HCT116 (cell line): ENCODE measurements around the gene LCE4A. TPM values are rescaled to one million over a fixed set of nuclear protein-coding genes. Genes with fewer than 3 reads are reported as not detected.

Experiments
- ATAC-seq: fragments of 200-7000 bp; cut with Tn5 transposase; 2 replicates; pipeline ENCODE4 v1.9.1; 2020; ENCODE audit warnings: mild to moderate bottlenecking, moderate library complexity
- BruUV-seq: library from RNA; stranded (reverse); fragments of 400-500 nt; replicated peaks from 2 replicates; lab custom pipeline; 2021; lab: Mats Ljungman, UMichigan
- CTCF ChIA-PET: fragments of 300-600 bp; sonication (Branson Sonifier 250); formaldehyde crosslinking; loops from one replicate; lab custom pipeline; 2021; ENCODE audit warnings: antibody characterized with exemption; lab: Charles Lee
- POLR2A ChIA-PET: fragments of 300-600, 350-600 bp; sonication (Branson Sonifier 250); formaldehyde crosslinking; loops from one replicate; lab custom pipeline; 2021; ENCODE audit warnings: antibody characterized with exemption; lab: Charles Lee
- RAD21 ChIA-PET, 2 experiments: fragments of 300-600 bp; sonication (Branson Sonifier 250); formaldehyde crosslinking; loops; one replicate each; lab custom pipeline; 2023; ENCODE audit warnings: low total read pairs in 2 of 2; ENCODE audit not compliant: uncharacterized antibody in 2 of 2, unreplicated experiment in 2 of 2, low non-redundant PET in 1 of 2; lab: Charles Lee
- DNase-seq: peaks from one replicate; pipeline ENCODE4 v3.0.0-alpha.2; 2010; ENCODE audit warnings: low read depth, low spot score
- H2AFZ ChIP-seq: fragments of 200-600 bp; shearing (Covaris generic), sonication (generic); 2 replicates; pipeline ENCODE4 v1.6.1; 2017; ENCODE audit warnings: low read depth, mixed run types, mixed read lengths, antibody characterized with exemption, low read length; ENCODE audit not compliant: poor library complexity, severe bottlenecking
- H3K27ac ChIP-seq: 2 replicates; pipeline ENCODE4 v1.5.1; 2012; ENCODE audit warnings: low read depth, low read length
- H3K27me3 ChIP-seq: fragments of 200-600 bp; sonication (generic); 2 replicates; pipeline ENCODE4 v1.6.1; 2016; ENCODE audit warnings: mixed run types, low read length, mixed read lengths; ENCODE audit not compliant: insufficient read depth
- H3K36me3 ChIP-seq, 2 experiments: fragments of 200-500 bp in 1 of 2; fragments of 200-600 bp in 1 of 2; sonication (Bioruptor generic) in 1 of 2; sonication (generic) in 1 of 2; 2 replicates each; pipeline versions ENCODE4 v1.5.1 to v1.6.1; 2014 to 2016; ENCODE audit warnings: low read length in 2 of 2, inconsistent platforms in 1 of 2, mixed read lengths in 1 of 2, mixed run types in 1 of 2; ENCODE audit not compliant: insufficient read depth in 2 of 2, control insufficient read depth in 1 of 2
- H3K4me1 ChIP-seq, 2 experiments: fragments of 200-600 bp in 1 of 2; sonication (generic) in 1 of 2; 2 replicates each; pipeline versions ENCODE4 v1.5.1 to v1.6.1; 2012 to 2017; ENCODE audit warnings: low read length in 2 of 2, inconsistent platforms in 1 of 2, mild to moderate bottlenecking in 1 of 2, mixed read lengths in 1 of 2, mixed run types in 1 of 2, moderate library complexity in 1 of 2; ENCODE audit not compliant: insufficient read depth in 2 of 2, control insufficient read depth in 1 of 2
- H3K4me2 ChIP-seq: fragments of 200-600 bp; sonication (generic); 2 replicates; pipeline ENCODE4 v1.6.1; 2017; ENCODE audit warnings: mixed run types, low read length, mixed read lengths
- H3K4me3 ChIP-seq, 2 experiments: fragments of 200-600 bp in 1 of 2; sonication (generic) in 1 of 2; replicated peaks in 1 of 2; 2 replicates each; pipeline ENCODE4 v1.5.1; 2011 to 2016; ENCODE audit warnings: low read length in 2 of 2, control low read depth in 1 of 2, low read depth in 1 of 2, mild to moderate bottlenecking in 1 of 2, mixed read lengths in 1 of 2, mixed run types in 1 of 2
- H3K79me2 ChIP-seq: fragments of 200-600 bp; sonication (generic); 2 replicates; pipeline ENCODE4 v1.6.1; 2017; ENCODE audit warnings: mild to moderate bottlenecking, mixed run types, low read length, moderate library complexity, mixed read lengths; ENCODE audit not compliant: insufficient read depth
- H3K9ac ChIP-seq: fragments of 200-600 bp; sonication (generic); 2 replicates; pipeline ENCODE4 v1.6.1; 2016; ENCODE audit warnings: low read length, mixed read lengths
- H3K9me2 ChIP-seq: fragments of 200-600 bp; sonication (generic), shearing (Covaris generic); 2 replicates; pipeline ENCODE4 v1.6.1; 2017; ENCODE audit warnings: mixed run types, mild to moderate bottlenecking, moderate library complexity; ENCODE audit not compliant: insufficient read depth
- H3K9me3 ChIP-seq, 2 experiments: fragments of 200-500 bp in 1 of 2; fragments of 200-600 bp in 1 of 2; sonication (Bioruptor generic) in 1 of 2; sonication (generic) in 1 of 2; 2 replicates each; pipeline ENCODE4 v1.6.1; 2014 to 2017; ENCODE audit warnings: low read length in 2 of 2, mixed read lengths in 2 of 2, inconsistent platforms in 1 of 2, low read depth in 1 of 2, mild to moderate bottlenecking in 1 of 2, mixed run types in 1 of 2, moderate library complexity in 1 of 2; ENCODE audit not compliant: control insufficient read depth in 1 of 2, insufficient read depth in 1 of 2
- H4K20me1 ChIP-seq: fragments of 200-600 bp; sonication (generic), shearing (Covaris generic); 2 replicates; pipeline ENCODE4 v1.6.1; 2017; ENCODE audit warnings: mixed run types, mild to moderate bottlenecking, moderate library complexity; ENCODE audit not compliant: insufficient read depth
- CEBPB ChIP-seq: IDR thresholded peaks from 2 replicates; pipeline ENCODE4 v1.6.1; 2012; ENCODE audit warnings: low read depth
- EZH2 ChIP-seq: fragments of 200-600 bp; sonication (generic); IDR thresholded peaks from 2 replicates; pipeline ENCODE4 v1.6.1; 2017; ENCODE audit warnings: antibody characterized with exemption, mixed run types
- JUND ChIP-seq: IDR thresholded peaks from 2 replicates; pipeline ENCODE4 v1.6.1; 2012
- POLR2A ChIP-seq: IDR thresholded peaks from 2 replicates; pipeline ENCODE4 v1.7.0; 2011; ENCODE audit warnings: borderline replicate concordance; ENCODE audit not compliant: insufficient read depth, insufficient read length; ENCODE audit errors: extremely low read depth
- RAD21 ChIP-seq: IDR thresholded peaks from 2 replicates; pipeline ENCODE4 v1.6.1; 2012; ENCODE audit warnings: low read depth, mild to moderate bottlenecking
- SIN3A ChIP-seq: IDR thresholded peaks from 2 replicates; pipeline ENCODE4 v1.6.1; 2012; ENCODE audit warnings: low read depth
- SRF ChIP-seq: IDR thresholded peaks from 2 replicates; pipeline ENCODE4 v1.6.1; 2012; ENCODE audit warnings: low read depth
- TCF7L2 ChIP-seq: IDR thresholded peaks from 2 replicates; pipeline ENCODE4 v1.7.0; 2011; ENCODE audit warnings: borderline replicate concordance, inconsistent platforms; ENCODE audit not compliant: insufficient read depth, insufficient read length; ENCODE audit errors: extremely low read depth
- ZFX ChIP-seq: fragments of 450-650 bp; IDR thresholded peaks from 2 replicates; pipeline ENCODE4 v1.6.1; 2017
- ZNF274 ChIP-seq: fragments of 200-500 bp; sonication (Bioruptor generic); IDR thresholded peaks from 2 replicates; pipeline ENCODE4 v1.6.1; 2014; ENCODE audit warnings: mild to moderate bottlenecking, low read depth, low read length, inconsistent platforms
- intact Hi-C: fragments of 100-400 bp; cut with micrococcal nuclease; formaldehyde crosslinking; loops from 2 replicates; pipeline ENCODE4 v1.10.0; 2022
- total RNA-seq: library from RNA; stranded (reverse); gene quantifications from one replicate; pipeline ENCODE4 v1.2.1, GENCODE V29; 2021; ENCODE audit not compliant: unreplicated experiment
- TF ChIP-seq, protein P1 (sequence below): IDR thresholded peaks from 2 replicates; pipeline ENCODE4 v1.6.1; 2011; ENCODE audit warnings: mild to moderate bottlenecking, low read length, moderate library complexity; ENCODE audit not compliant: insufficient replicate concordance; ENCODE audit errors: extremely low read depth
- TF ChIP-seq, protein P2 (sequence below), 3 experiments: fragments of 200-600 bp in 1 of 3; sonication (generic) in 1 of 3; IDR thresholded peaks in 2 of 3; conservative IDR thresholded peaks in 1 of 3; 2 replicates each; pipeline ENCODE4 v1.5.1; 2012 to 2017; ENCODE audit warnings: low read depth in 2 of 3, low read length in 2 of 3, antibody characterized with exemption in 1 of 3, borderline replicate concordance in 1 of 3, control low read depth in 1 of 3, mild to moderate bottlenecking in 1 of 3, mixed read lengths in 1 of 3, mixed run types in 1 of 3, moderate library complexity in 1 of 3; ENCODE audit not compliant: insufficient read depth in 1 of 3
- TF ChIP-seq, protein P3 (sequence below): IDR thresholded peaks from 2 replicates; pipeline ENCODE4 v1.6.1; 2012; ENCODE audit warnings: low read depth

Gene LCE4A
- total RNA-seq, 1 experiment from 2014 or later: not detected

DNA sequence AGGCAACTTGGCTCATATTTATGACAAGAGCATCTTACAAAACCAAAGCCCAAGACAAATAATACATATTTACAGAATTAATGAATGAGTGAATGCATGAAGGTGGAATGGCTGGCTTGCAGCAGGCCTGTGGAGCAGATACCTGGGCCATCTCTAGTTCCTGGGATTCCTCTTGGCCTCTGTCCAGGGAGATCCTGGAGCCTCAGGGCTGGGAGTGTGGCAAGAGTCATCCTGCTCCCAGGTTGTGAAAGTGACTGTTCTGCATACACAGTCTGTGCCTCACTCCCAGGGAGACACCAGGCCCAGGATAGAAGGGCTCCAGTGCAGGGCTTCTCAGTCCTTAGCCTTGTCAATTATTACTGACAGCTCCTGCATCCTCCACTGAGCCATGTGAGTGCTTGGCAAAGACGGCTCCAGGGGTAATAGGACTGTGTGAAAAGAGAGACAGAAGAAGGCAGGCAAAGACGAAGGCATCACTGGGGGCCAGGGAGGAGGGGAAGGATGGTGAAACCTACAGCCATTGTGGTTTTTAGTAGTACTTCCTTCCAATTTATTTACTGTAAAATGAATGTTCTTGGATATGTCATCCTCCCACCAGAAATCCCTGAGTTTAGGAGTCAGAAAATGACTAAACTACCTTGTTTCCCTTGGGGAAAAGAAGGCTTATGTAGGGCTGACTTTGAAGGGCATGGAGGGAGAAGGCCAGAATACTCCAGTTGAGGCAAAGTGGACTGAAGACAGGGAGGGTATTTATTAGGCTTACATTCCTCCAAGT is 35.6 kb downstream of the LCE4A start:
- Histone ChIP-seq H3K36me3 (no peaks in the 10 kb centered on the region), H3K27ac (no peak overlapping the region), H3K9me2 (no peaks in the 10 kb centered on the region), H3K4me2 (no peak overlapping the region), H3K27me3 (peaks cover 27% of the 10 kb centered on the region), H3K79me2 (no peaks in the 10 kb centered on the region), H2AFZ (no peak overlapping the region), H3K9me3 (no peaks in the 10 kb centered on the region), H4K20me1 (no peaks in the 10 kb centered on the region), H3K9ac (no peak overlapping the region), H3K4me1 (no peaks in the 10 kb centered on the region), H3K4me3 (no peak overlapping the region)
- no TSS peak for BruUV-seq
- POLR2A ChIA-PET: no interaction called here
- intact Hi-C loops: no loop called here
- TF ChIP-seq, protein P1, sequence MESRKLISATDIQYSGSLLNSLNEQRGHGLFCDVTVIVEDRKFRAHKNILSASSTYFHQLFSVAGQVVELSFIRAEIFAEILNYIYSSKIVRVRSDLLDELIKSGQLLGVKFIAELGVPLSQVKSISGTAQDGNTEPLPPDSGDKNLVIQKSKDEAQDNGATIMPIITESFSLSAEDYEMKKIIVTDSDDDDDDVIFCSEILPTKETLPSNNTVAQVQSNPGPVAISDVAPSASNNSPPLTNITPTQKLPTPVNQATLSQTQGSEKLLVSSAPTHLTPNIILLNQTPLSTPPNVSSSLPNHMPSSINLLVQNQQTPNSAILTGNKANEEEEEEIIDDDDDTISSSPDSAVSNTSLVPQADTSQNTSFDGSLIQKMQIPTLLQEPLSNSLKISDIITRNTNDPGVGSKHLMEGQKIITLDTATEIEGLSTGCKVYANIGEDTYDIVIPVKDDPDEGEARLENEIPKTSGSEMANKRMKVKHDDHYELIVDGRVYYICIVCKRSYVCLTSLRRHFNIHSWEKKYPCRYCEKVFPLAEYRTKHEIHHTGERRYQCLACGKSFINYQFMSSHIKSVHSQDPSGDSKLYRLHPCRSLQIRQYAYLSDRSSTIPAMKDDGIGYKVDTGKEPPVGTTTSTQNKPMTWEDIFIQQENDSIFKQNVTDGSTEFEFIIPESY: no peak
- TF ChIP-seq RAD21 (no peak), CEBPB (no peak), SRF (no peak), ZNF274 (no peak), JUND (no peak), SIN3A (no peak), EZH2 (no peak), TCF7L2 (no peak), POLR2A (no peak), ZFX (no peak)
- TF ChIP-seq, protein P2, sequence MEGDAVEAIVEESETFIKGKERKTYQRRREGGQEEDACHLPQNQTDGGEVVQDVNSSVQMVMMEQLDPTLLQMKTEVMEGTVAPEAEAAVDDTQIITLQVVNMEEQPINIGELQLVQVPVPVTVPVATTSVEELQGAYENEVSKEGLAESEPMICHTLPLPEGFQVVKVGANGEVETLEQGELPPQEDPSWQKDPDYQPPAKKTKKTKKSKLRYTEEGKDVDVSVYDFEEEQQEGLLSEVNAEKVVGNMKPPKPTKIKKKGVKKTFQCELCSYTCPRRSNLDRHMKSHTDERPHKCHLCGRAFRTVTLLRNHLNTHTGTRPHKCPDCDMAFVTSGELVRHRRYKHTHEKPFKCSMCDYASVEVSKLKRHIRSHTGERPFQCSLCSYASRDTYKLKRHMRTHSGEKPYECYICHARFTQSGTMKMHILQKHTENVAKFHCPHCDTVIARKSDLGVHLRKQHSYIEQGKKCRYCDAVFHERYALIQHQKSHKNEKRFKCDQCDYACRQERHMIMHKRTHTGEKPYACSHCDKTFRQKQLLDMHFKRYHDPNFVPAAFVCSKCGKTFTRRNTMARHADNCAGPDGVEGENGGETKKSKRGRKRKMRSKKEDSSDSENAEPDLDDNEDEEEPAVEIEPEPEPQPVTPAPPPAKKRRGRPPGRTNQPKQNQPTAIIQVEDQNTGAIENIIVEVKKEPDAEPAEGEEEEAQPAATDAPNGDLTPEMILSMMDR (IDR thresholded peaks at IDR 0.05 in 2 of 3, conservative IDR thresholded peaks at IDR 0.05 in 1 of 3; ENCODE audit: borderline replicate concordance in 1 of 3, insufficient read depth in 1 of 3, low read depth in 2 of 3, low read length in 2 of 3): no peak
- TF ChIP-seq, protein P3, sequence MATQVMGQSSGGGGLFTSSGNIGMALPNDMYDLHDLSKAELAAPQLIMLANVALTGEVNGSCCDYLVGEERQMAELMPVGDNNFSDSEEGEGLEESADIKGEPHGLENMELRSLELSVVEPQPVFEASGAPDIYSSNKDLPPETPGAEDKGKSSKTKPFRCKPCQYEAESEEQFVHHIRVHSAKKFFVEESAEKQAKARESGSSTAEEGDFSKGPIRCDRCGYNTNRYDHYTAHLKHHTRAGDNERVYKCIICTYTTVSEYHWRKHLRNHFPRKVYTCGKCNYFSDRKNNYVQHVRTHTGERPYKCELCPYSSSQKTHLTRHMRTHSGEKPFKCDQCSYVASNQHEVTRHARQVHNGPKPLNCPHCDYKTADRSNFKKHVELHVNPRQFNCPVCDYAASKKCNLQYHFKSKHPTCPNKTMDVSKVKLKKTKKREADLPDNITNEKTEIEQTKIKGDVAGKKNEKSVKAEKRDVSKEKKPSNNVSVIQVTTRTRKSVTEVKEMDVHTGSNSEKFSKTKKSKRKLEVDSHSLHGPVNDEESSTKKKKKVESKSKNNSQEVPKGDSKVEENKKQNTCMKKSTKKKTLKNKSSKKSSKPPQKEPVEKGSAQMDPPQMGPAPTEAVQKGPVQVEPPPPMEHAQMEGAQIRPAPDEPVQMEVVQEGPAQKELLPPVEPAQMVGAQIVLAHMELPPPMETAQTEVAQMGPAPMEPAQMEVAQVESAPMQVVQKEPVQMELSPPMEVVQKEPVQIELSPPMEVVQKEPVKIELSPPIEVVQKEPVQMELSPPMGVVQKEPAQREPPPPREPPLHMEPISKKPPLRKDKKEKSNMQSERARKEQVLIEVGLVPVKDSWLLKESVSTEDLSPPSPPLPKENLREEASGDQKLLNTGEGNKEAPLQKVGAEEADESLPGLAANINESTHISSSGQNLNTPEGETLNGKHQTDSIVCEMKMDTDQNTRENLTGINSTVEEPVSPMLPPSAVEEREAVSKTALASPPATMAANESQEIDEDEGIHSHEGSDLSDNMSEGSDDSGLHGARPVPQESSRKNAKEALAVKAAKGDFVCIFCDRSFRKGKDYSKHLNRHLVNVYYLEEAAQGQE: no peak
- RAD21 ChIA-PET: no interaction called here
- CTCF ChIA-PET: no interaction called here
- no peak for DNase-seq
- no peak for ATAC-seq
